ENCODE results near the gene FNBP1L.
"Not testable (repeated sequence)": the region's sequence is repeated elsewhere in the genome, so short reads cannot be mapped to it uniquely, and the experiment has no call there.

The FNBP1L gene

GRCh38 chr1:93519199-93519829 is 71.4 kb downstream of the FNBP1L start:
- no peak for DNase-seq (ENCODE audit: low read depth)
- no peak overlapping the region for H3K4me3 ChIP-seq (ENCODE audit: low read depth, low read length)

GRCh38 chr1:93521618-93522017 is 73.7 kb downstream of the FNBP1L start:
- DNase-seq (ENCODE audit: low read depth): no peak
- no peak overlapping the region for H3K4me3 ChIP-seq (ENCODE audit: low read depth, low read length)

DNA sequence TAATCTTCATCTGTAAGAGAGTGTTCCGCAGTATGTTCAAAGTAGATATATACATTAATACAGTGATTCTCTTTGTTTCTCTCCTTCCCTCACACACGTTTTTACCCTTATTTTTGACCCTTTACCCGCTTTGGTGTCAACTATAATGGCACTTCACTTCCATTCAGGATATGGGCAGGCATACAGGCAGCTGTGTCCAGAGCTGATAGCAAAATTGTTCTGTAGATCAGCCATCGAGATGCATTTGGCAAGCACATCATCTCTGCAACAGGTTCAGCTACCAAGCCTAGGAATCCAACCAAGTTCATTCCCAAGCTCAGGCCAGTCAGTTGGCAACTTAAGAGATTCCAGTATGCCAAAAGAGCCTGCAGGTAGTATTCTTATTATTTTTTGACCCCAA is 74.8 kb downstream of the FNBP1L start:
- no peak for DNase-seq (ENCODE audit: low read depth)
- H3K4me3 ChIP-seq (ENCODE audit: low read depth, low read length): no peak overlapping the region

GRCh38 chr1:93525431-93525830 is 77.5 kb downstream of the FNBP1L start:
- DNase-seq (ENCODE audit: low read depth): no peak
- no peak overlapping the region for H3K4me3 ChIP-seq (ENCODE audit: low read depth, low read length)

- H3K4me3 ChIP-seq (ENCODE audit: low read depth, low read length): no peak overlapping the region
- no peak for DNase-seq (ENCODE audit: low read depth)
Measured at GRCh38 chr1:93526431-93526830, 78.5 kb downstream of the FNBP1L start.

- DNase-seq (ENCODE audit: low read depth): no peak
- H3K4me3 ChIP-seq (ENCODE audit: low read depth, low read length): no peak overlapping the region
Measured at GRCh38 chr1:93528412-93528811, 80.5 kb downstream of the FNBP1L start.

- H3K4me3 ChIP-seq (ENCODE audit: low read depth, low read length): no peak overlapping the region
- DNase-seq (ENCODE audit: low read depth): no peak
Measured at GRCh38 chr1:93531193-93531592, 83.3 kb downstream of the FNBP1L start.

GRCh38 chr1:93532780-93533378 is 85.0 kb downstream of the FNBP1L start:
- no peak overlapping the region for H3K4me3 ChIP-seq (ENCODE audit: low read depth, low read length)
- no peak for DNase-seq (ENCODE audit: low read depth)

DNA sequence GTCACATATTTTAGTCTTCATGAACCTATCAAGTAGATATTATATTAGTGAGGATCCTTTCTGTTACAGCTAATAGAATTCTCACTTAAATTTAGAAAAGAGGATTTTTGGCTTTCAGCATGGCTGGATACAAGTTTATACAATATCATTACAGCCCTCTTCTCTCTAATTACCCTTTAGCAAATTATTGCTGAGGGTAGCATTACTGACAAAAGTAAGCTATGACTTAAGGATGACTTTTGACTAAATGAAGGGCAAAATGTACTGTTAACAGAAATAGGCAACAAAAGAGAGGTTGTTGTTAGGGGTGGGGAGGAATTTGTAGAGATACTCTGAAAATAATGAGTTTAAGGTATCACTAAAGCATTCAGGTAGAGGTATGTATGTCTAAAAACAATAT is 85.8 kb downstream of the FNBP1L start:
- DNase-seq (ENCODE audit: low read depth): no peak
- no peak overlapping the region for H3K4me3 ChIP-seq (ENCODE audit: low read depth, low read length)

GRCh38 chr1:93537396-93537795 is 89.5 kb downstream of the FNBP1L start:
- no peak for DNase-seq (ENCODE audit: low read depth)
- no peak overlapping the region for H3K4me3 ChIP-seq (ENCODE audit: low read depth, low read length)

DNA sequence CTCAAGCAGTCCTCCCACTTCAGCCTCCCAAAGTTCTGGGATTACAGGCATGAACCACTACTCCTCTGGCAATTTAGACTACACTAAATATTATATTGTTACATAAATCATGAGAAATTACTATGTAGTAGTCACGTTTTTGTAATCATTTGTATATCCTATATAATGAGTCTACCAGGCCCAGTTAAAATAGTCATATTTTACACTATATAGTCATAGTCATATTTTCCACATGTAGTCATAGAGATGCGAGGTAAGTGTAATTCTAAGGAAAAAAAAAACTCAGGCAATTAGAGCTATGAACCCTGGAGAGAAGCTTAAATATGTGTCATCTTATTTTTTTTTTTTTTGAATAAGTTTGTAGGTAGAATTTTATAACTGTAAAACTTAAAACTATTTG is 90.0 kb downstream of the FNBP1L start:
- H3K4me3 ChIP-seq (ENCODE audit: low read depth, low read length): no peak overlapping the region
- no peak for DNase-seq (ENCODE audit: low read depth)

- DNase-seq (ENCODE audit: low read depth): no peak
- no peak overlapping the region for H3K4me3 ChIP-seq (ENCODE audit: low read depth, low read length)
Measured at GRCh38 chr1:93541045-93541444, 93.1 kb downstream of the FNBP1L start.

DNA sequence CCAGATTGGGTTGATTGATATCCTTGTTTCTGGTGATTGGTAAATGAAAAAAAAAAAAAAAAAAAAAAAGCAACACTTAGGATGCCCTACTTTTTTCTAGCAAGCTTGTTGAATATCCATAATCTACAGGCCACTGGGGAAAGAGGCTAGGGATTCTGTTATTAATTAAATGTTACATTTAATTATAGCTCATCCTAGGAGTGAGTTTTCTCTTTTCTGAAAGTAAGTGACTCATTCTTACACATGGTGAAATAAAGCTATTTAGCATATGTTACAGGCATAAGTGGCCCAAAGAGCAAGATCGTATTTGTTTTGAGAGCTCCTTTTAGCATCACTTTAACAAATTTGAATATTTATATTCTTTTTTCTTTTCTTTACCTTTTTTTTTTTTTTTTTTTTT is 94.5 kb downstream of the FNBP1L start:
- no peak overlapping the region for H3K4me3 ChIP-seq (ENCODE audit: low read depth, low read length)
- DNase-seq (ENCODE audit: low read depth): no peak

DNA sequence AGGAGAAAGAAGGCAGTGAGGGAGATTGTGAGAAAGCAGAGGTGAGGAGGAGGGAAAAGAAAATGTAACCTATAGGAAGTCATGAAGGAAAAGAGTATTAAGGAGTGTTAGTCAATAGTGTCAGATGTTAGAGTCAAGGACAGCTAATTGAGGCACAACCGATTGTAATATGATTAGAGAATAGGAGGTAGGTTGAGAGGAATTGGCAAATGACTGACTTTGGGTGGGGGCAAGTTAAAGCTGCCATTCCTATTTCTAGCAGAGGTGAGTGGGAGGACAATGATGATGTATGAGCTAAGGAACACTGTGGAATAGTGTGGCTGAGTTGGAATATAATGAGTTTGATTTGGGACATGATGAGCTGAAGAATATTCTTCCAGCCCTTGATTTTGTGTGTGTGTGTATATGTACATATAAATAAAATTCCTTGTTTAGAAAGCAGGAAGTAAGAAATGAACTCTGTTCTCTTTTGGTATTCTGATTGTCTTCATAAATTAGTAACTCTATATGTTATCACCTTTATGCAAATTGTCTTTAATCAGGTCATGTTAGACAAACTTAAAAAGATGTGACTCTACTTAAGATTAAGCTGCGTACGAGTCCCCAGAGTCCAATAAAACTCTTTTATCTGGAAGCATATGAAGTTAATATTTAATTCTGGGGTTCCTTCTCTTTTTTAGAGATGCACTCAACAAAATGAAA is 98.4 kb downstream of the FNBP1L start:
- no peak for DNase-seq (ENCODE audit: low read depth)
- H3K4me3 ChIP-seq (ENCODE audit: low read depth, low read length): no peak overlapping the region

- DNase-seq (ENCODE audit: low read depth): no peak
- H3K4me3 ChIP-seq (ENCODE audit: low read depth, low read length): no peak overlapping the region
Measured at GRCh38 chr1:93549131-93549530, 101.2 kb downstream of the FNBP1L start.

- H3K4me3 ChIP-seq (ENCODE audit: low read depth, low read length): no peak overlapping the region
- no peak for DNase-seq (ENCODE audit: low read depth)
Measured at GRCh38 chr1:93549811-93550210, 101.9 kb downstream of the FNBP1L start.

DNA sequence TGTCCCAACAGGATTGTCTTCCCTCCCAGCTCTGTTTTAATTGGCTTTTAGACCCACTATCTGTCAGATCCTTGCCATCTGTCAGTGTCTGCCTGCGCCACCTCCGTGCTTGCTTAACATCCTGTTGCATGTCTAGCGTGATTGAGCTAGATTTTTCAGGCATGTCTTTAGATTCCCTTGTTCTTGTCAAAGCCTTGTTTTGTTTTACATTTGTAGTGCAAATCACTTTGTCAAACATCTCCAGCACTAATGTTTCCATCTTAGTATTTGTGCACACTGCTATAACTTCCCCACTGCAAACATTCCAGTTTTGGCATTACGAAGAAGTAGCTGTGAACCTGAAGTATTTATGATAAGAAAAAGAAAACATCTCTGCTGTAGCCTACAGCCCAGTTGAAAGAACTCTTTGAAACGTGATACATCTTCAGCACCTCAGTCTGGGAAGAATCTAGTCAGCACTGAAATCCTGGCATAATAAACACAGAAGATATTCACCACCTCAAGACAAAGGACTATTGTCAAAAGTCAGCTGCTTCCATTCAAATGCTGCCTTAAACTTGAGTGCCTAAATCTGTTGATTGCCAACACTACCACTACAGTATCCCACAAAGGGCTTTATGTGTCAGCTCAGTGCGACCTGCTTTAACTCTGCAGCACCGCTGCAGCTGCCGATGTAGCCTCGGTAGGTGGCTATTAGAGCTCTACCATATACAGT is 105.0 kb downstream of the FNBP1L start:
- no peak overlapping the region for H3K4me3 ChIP-seq (ENCODE audit: low read depth, low read length)
- DNase-seq (ENCODE audit: low read depth): peak; percentile 75

- peak; percentile 62 for DNase-seq (ENCODE audit: low read depth)
- H3K4me3 ChIP-seq (ENCODE audit: low read depth, low read length): not testable (repeated sequence)
Measured at GRCh38 chr1:93553886-93554490, 106.1 kb downstream of the FNBP1L start.

DNA sequence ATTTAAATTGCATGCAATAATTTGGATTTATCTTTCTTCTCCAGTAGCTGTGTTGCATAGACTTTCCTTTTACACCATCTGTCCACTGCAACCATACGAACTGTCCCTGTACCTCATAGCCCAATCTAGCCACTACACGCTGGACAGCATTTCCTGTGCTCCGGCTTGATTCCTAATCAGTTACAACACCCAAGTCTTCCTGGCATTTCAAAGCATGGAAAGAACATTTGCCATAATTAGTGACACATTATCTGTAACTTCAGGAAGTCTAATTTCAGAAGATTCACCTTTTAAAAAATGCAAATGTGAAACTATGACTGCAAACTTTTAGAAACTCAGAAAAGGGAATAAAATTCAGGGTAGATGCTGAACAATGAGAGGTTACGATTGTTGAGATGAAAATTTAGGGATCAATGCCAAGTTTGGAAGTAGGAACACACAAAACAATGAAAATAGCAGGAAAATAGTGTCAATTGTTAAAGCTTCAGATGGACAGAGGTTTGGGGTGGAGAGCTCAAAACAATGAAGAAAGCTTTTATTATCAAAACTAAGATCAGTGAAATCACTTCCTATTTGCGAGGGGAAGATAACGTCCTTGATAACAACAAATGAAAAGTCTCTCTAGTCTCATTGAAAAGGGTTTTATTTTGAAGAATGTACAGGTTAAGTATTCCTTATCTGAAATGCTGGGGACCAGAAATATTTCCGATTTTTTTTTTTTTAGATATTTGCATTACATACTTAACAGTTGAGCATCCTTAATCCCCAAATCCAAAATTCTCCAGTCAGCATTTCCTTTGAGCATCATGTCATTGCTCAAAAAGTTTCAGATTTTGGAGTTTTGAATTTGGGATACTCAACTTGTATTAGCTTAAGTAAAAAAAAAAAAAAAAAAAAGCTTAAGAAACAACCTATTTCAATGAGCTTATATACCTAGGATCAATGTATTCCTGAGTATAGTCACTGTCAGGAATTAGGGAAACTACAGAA is 107.3 kb downstream of the FNBP1L start:
- H3K4me3 ChIP-seq (ENCODE audit: low read depth, low read length): no peak overlapping the region
- DNase-seq (ENCODE audit: low read depth): no peak

All from skeletal muscle cell (primary cell).